ENCODE data around the gene PFKFB2.

Gene PFKFB2

DNA sequence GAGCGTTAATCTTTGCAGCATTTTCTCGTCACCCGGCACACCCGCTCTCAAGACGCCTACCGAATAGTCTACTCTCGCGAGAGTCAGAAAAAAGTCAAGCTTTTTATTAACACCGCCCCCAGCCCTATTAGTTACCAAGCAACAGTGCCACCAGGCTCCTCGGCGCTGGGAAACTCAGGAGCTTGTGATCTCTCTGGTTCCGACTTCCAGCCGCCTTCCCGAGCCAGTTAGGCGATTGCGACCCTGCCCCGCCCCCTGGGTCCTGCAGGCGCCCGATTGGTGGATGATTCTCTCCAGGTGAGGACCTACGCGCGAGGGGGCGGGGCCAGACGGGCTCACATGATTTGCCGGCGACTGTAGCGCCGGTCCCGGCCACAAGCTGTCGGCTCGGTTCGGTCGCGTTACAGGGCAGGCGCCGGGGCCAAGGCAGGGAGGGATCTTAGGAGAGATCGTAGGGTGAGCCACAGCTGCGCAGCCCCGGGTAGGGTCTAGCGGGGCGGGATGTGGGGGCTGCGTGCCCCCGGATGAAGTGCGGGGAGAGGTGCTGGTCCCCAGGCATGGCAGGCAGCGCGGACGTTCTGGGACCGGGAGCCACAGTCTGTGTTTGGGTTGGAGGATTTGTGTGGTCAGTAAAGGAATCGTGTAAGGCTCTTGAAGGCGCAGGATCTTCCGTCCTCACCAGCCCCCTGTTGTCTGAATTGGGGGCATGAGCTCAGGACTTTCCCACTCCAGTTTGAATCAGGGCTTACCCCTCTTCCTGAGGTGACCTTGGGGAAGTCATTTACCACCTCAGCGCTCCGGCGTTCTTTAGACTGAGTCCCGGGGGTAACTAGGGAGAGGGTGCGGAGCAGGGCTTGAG is at the start of gene PFKFB2:
PFKFB2 (plus strand) TSS at position 365 of the 859 bp plus-strand sequence. CDS start 1,443 bp downstream, outside the sequence.
- DNase-seq (ENCODE audit: low read depth): peak; percentile 82

DNA sequence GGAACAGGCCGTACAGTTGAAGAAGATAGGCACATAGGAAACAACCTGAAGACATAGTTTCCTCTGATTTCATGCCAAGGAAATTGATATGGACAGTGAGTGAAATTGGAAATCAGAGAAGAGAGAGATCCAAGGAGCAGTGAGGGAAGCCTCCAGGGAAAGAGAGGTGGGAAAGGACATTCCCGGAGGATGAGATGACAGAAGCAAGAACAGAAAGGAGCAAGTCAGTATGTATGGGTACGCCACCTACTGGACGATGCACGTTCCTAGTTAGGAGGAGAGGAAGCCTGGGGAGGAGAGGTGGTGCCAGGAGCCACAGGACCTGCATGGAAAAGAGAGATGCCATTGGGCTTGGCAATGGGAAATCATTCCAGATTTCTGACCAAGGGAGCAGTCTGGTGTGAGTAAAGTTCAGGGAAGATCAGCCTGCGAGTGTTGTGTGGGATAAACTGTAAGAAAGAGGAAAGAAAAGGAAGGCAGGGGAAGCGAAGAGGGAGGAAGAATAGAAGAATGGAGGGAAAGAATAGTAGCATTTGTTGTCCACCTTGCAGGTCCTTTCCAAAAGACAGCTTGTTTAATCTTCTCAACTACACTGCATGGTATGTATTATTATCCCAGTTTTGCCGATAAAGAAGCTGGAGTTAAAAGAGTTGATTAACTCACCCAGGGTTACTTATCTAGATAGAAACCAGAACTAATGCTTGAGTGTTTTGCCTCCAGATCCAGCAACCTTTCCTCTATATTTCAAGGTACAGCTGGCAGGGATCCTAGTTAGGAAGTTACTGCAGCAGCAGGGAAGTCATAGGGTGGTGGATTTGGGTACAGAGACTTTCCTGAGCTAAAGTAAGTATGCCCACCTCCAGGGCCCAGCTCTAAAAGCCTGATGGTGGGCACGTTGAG is 47.9 kb upstream of the PFKFB2 start:
- peak; percentile 37 for DNase-seq (ENCODE audit: low read depth)

DNA sequence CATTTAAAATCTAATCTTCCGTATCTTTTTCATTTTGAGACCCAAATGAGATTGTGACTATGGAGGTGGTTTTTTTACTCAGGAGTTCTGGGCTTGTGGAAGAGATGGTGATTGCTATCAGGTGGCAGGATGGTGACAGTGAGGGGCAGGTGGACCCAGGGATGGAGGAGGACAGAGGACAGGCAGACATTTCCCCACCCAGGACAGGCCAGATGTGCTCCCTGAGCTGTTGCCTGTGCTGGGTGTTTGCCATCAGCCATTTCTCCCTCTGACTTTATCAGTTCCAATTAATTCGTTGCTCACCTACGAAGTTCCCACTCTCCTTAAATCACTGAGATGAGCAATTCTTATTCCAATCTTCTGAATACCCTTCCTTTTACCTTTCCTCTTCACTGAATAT is 47.0 kb upstream of the PFKFB2 start:
- DNase-seq (ENCODE audit: low read depth): no peak

DNA sequence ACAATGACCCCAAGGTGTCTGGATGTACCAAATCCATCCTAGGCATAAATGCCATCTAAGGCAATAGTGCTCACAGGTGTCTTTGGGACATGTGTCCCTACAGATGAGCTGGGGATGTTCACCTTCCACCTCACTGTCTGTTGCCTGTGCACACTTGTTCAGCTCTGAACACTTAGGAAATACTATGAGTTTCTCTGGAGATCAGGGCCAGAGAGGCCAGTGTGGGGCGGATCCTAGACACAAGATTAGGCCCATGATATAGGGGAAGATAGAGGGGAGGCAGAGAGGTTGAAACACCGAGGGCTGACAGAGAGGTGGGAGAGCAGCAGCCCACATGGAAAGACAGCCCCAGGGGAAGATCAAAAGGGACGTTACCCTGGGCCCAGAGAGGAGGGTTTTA is 46.2 kb upstream of the PFKFB2 start:
- no peak for DNase-seq (ENCODE audit: low read depth)

DNA sequence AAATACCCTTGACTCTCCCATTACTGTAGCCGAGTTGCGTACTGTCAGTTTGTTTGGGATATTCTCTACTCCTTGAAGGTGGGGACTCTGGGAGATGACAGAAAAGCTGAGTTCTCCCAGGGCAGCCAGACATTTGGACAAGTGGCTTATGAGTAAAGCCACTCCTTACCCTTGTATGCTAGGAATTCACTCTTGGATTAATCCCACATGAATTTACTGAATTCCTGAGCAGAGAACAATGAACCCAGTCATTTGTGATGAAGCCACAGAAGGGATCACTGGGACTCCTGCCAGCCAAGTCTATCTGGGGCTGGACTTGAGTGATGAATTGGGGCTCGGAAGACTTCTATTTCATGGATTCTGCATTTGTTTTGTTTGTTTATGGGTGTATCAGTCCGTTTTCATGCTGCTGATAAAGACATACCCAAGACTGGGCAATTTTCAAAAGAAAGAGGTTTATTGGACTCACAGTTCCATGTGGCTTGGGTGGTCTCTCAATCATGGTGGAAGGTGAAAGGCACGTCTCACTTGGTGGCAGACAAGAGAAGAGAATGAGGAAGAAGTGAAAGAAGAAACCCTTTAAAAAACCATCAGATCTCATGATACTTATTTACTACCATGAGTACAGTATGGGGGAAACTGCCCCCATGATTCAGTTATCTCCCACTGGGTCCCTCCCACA is 45.6 kb upstream of the PFKFB2 start:
- peak; percentile 87 for DNase-seq (ENCODE audit: low read depth)

DNA sequence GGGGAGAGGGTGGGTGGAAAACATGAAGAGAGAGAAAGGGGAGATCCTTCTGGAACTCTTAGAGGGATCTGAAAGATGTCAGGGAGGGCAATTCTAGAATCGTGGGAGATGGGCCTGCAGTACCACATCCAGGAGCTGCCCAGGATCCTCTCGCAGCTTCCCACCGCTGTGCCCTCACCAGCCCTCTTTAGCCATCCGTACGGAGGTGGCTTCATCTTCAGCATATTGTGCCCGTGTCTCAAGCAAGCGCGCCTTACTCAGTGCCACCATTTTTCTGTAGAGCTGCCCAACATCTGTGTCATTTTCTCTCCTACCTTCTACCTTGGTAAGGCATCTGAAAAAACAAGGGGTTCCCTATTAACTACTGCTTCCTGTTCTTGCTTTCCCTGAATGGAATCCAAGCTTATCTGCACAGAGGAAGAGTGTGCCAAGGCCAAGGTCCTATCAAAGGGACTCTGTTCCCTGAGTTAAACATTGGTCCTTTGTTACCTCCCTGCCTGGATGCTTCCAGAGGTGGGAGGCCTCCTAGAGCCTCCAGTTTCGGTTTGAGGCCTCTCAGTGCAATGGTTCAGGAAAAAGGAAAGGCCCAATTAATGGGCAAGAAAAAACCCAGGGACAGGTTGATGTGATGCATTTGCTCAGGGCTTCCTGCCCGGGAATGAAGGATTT is 43.8 kb upstream of the PFKFB2 start:
- no peak for DNase-seq (ENCODE audit: low read depth)

DNA sequence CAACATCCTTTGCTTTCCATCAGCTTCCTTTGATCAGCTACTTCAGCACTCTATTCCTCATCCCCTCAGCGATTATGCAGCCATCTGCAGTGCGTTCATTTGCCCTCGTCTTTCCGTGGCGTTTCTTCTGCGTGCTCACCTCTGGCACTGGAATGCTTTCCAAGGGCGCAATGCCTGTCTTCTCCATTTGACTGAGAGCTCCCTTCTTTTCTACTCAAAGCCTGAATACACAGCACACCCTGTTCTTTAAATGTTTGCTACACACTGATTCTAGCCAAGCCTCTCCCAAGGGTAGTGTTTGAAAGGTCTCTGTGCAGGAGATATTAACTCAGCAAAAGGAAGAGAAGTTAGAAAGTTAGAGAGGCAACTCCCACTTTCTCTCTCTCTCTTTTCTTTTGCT is 43.1 kb upstream of the PFKFB2 start:
- DNase-seq (ENCODE audit: low read depth): no peak

DNA sequence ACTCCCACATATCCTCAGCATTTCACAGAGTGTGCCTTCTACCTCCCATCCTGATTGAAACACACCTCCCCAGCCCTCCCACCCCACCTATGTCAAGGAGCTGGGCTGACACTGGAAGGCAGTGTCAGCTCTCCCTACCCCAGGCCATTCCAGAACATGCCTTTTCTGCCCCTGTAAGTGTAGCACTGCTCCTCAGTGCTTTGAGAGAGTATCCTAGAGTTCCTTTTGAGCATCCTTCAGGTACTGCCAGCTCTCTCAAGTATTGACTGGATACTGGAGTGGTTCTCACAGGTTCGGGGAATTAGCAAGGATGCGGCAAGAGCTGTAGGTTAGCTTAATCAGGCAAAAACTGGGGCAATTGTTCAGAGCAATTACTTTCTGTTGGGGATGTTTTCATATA is 42.3 kb upstream of the PFKFB2 start:
- no peak for DNase-seq (ENCODE audit: low read depth)

DNA sequence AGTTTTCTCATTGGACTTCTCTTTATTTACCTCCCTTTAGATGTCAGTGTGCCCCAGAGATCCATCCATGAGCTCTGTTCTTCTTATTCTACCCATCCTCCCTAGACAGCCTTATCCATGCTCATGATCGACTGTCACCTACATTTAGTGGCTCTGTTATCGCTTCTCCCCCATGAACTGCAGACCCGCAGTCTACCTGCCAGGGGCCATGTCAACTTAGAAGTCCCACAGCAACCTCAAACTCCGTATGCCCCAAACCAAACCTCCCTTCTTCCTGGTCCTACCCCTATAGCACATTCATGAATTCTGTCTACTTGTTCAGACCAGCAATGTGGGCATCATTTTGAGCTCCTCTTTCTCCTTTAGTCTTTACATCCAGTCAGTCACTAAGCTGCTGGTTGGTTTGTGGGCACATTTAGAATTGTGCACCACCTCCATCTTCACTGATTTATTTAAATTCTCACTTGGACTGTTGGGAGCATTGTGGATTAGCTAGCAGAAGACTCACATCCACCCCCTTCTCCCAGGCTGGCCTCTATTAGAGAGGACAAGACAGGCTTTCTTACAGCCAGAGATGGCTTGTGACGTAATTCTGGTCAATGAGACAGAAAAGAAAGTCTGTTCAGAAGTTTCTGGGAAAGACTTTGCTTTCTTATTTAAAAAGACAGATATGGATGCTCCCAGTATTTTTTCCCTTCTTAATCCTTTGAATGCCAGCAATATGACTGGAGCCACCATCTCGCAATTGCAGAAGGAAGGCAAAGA is 39.6 kb upstream of the PFKFB2 start:
- no peak for DNase-seq (ENCODE audit: low read depth)

DNA sequence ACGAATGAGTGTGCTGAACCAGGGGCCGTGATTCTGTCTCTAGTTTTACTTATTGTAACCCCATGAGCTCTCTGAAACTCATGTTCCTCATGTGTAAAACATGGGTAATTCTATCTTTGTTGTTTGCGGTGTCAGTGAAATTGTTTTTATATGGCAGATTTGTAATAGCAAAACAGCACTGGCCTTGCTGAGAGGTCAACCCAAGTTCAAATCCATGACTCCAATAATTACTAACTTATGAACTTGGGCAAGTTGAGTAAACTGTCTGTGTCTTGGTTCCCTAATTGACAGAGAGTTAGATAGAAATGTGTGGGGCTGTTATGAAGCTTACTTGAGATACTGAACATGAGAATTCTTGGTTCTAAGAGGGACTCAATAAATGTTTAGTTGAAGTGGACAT is 38.3 kb upstream of the PFKFB2 start:
- DNase-seq (ENCODE audit: low read depth): no peak

DNA sequence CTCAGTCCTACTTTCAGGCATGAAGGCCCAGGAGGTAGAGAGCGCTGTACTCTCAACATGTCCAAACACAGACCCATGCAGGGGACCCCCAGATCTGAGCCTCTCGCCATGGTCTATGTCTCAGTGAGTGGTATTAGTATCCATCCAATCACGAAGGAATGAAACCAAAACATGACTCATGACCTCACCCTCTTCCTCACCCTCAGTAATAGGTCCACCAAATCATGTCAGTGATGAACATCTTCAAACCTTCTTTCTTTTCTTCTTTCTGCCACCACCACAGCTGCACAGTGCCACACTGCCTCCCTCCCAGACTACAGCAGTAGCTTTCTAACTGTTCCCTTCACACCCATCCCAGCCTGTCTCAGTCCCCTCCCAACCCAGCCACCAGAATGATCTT is 37.3 kb upstream of the PFKFB2 start:
- DNase-seq (ENCODE audit: low read depth): no peak

DNA sequence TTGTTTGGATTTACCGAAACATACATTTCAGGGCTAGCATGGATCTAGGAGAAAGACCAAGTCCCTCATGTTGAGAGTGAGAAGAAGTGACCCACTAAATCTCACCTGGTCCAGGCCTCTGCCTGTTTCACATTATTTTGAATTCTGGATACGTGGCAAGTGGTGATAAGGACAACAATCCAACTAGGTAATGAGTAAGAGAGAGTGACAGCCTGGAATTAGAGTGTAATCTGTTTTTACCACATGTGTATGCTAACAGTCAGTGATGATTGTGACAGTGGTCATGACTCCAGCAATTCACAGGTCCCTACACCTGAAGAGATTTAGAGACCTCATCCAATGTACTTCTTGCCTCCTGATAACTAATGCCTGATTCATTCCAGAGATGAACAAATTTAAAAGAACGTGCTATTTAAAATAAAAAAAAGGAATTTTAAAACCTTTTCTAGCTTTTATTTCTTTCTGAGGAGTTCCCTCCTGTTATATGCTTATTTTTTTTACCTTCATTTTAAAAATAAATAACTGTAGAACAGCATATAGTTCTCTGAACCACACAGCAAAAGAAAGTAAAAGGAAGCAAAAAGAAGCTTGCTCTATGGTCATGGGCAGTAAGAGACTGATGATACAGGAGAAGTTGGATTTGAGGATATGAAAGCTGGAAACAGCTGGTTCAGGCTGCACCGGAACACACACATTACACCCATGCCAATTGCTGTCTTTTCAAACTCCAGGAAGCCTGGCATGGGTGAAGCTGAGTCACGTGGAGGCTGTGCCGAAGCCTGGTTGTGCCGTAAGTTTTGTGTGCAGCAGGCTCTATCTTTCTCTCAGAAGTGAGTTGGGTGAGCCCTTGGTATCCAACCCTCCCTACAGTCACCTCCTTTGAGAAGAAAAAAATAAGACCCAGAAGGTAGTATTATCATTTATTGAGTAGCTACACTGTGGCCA is 35.2 kb upstream of the PFKFB2 start:
- no peak for DNase-seq (ENCODE audit: low read depth)

DNA sequence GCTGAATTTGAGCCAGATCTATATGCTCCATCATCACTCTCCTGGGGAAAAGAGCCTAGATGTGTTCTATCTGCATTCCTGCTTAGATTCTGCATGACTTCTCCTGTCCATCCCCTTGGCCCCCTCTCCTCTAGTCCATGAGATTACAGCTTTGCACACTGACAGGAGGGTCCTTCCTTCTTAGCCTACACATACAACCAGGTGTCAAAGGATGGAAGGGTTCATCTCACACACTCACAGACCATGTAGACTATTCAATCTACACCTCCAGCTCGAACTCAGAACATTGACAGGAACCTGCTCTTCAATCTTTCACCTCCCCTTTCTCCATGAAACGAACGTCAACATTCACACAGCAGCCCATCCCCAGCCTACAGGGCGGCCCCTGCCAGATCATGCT is 34.4 kb upstream of the PFKFB2 start:
- DNase-seq (ENCODE audit: low read depth): no peak

DNA sequence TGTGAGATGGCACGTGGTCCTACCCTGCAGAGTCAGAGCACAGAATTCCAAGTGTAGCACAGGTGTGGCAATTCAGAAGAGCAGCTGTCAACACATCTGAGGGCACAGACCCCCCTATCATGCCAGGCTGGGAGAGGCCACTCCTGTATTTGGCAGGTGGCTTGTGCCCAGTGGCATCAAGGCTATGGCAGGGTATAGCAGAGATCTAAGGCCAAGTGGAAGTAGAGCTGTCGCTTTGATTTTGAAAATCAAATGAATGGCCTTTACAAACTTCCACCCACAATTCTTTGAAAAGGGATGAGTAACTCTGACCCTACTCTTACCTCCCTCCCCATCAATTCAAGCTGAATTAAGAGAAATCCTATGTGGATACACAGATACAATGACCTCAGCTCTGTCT is 33.9 kb upstream of the PFKFB2 start:
- no peak for DNase-seq (ENCODE audit: low read depth)

DNA sequence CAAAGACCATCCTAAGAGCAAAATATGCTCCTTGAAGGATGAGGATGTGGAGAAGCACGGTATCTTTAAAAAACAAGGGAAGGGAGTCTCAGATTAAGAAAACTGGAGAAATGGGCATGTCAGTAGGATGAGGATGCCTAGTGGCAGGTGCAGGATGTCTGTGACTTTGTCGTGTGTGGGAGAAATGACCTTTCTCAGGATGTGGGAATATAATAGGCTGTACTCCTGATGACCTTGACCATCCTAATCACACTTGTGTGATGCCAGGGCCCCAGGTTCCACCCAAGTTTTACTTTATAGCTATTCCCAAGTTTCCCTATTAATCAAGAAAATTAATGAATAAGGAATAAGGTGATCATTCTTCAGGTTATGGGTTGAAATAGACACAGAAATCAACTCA is 33.4 kb upstream of the PFKFB2 start:
- DNase-seq (ENCODE audit: low read depth): no peak

DNA sequence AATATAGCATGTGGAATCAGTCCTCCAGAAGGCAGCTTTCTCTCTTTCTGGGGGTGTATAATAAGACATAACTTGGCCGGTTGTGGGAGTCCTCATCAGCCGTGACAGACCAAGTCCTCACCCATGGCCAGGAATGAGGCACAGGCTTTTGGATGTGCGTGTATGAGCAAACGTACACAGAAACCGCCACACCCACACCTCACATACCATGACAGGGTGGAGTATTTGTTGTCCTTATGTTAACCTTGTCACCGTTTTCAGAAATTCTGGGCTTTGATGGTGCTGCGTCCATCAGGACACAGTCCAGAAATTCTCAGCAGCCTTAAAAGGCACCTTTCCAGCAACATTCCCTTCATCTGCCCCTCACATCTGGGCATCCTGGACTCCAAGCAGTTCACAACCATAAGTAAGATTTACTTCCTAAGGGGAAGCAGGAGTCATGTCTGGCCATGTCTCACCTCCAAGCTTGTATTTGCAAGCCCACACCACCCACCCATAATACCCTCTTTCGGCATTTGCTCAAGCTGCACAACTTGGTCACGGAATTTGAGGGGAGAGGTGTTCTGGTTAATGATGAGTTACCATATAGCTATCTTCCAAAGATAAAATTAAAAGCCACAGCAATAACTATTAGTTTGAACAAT is 32.9 kb upstream of the PFKFB2 start:
- no peak for DNase-seq (ENCODE audit: low read depth)

DNA sequence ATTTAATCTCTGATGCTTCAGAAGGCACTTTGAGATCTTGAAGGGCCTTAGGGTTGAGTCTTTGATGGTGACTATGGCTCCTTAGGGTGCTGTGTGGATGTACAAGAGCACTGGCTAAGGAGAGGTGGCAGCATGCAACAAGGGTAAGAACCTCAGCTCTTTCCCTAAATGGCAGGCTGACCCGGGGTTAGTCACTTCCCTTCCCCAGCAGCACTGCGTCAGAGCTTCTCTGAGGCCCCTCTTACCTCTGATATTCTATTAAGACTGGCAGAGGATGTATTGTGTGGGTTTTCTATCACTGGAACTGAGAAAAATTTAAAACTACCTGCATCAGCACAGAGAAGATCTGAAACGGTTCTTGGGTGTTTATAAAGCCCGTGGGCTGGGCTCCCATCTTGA is 32.4 kb upstream of the PFKFB2 start:
- no peak for DNase-seq (ENCODE audit: low read depth)

DNA sequence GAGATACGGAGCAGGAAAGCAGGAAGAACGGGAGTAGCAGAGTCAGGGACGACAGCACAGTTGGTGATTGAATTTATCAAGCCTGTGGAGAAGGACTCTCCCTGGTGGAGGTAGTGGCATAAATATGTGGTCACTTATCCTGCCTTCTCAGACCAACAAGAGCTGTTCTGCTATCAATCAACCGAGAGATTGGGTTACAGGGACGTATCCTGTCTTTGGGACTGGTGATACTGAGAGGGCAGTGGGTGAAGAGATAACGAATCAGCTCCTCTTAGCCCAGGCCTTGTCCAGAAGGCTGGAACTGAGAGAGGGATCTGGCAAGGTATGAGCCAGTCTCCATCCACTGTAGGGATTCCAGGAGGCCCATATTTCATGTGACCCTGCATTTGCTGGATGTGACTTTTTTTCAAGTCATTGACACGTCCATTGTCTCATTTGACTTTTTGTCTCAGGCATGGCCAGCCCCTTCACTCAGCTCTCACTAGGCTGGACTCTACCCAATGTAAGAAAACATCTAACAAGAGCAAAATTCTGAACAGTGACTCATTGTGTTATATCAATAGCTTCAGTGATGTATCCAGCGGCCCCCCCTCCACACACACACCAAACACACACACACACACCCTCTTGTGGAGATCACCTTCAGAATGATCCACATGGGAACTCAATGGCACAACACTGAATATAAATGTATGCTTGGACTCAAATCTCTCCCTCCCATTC is 31.8 kb upstream of the PFKFB2 start:
- DNase-seq (ENCODE audit: low read depth): no peak

Measured in non-pigmented ciliary epithelial cell (primary cell).